Nephron (organoid): ENCODE measurements around the gene ABL1.

Experiments
- H3K27ac Mint-ChIP-seq, 3 experiments: 2 replicates each; pipeline ENCODE4 v1.8.0; 2020; ENCODE audit warnings: mixed read lengths in 3 of 3, mild to moderate bottlenecking in 2 of 3, moderate library complexity in 1 of 3
- H3K27me3 Mint-ChIP-seq: 2 replicates; pipeline ENCODE4 v1.8.0; 2021; ENCODE audit warnings: low read depth, mild to moderate bottlenecking, moderate library complexity, mixed read lengths
- H3K36me3 Mint-ChIP-seq: 2 replicates; pipeline ENCODE4 v1.8.0; 2020; ENCODE audit warnings: low read depth, mixed read lengths
- H3K4me1 Mint-ChIP-seq: 2 replicates; pipeline ENCODE4 v1.8.0; 2020; ENCODE audit warnings: mixed read lengths
- H3K4me3 Mint-ChIP-seq, 3 experiments: 2 replicates each; pipeline ENCODE4 v1.8.0; 2020; ENCODE audit warnings: mild to moderate bottlenecking in 3 of 3, mixed read lengths in 3 of 3, moderate library complexity in 2 of 3
- H3K9me3 Mint-ChIP-seq: 2 replicates; pipeline ENCODE4 v1.8.0; 2020; ENCODE audit warnings: mixed read lengths
- TF ChIP-seq, protein P1 (sequence below), 3 experiments: fragments of 200-600 bp; sonication (generic); IDR thresholded peaks; one replicate each; pipeline ENCODE4 v1.5.0; 2021; ENCODE audit warnings: antibody characterized with exemption in 3 of 3; ENCODE audit not compliant: unreplicated experiment in 3 of 3

ABL1 gene

DNA sequence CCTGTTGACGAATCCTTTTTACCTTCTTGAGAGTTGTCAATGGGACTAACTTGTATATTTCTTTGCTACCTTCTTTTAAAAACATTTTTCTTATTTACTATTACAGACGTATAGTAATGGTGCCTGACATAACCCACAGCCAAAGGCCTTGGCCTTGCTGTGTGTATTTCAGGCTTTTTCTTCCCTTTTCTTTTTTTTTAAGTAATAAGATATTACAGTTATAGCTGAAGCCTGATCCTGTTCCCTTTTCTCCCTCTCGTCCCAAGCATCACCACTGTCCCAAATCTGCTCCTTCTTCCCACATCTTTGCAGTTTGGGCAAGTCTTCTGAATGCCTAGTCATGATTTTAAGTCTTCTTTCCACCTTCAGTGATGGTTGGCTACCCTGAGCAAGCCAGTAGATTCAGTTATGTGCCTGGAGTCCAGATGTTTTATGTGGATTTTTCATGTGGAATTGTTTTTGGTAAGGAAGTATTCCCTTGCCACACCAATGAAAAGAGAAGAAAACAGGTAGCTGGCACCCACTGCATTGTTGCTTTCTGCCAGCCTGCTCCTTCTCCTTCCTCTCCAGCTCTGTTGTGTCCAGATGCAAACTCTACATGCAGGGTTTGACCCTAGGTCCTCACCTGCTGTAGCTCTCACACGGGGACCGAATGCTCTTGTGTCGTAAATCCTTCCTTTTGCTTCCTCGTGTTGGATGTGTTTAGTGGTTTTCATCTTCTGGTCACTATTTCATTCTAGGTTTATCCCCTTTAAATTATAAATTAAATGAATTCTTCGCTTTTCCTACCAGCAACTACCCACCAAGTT, 26.5 kb downstream of the ABL1 start:
- TF ChIP-seq, protein P1, sequence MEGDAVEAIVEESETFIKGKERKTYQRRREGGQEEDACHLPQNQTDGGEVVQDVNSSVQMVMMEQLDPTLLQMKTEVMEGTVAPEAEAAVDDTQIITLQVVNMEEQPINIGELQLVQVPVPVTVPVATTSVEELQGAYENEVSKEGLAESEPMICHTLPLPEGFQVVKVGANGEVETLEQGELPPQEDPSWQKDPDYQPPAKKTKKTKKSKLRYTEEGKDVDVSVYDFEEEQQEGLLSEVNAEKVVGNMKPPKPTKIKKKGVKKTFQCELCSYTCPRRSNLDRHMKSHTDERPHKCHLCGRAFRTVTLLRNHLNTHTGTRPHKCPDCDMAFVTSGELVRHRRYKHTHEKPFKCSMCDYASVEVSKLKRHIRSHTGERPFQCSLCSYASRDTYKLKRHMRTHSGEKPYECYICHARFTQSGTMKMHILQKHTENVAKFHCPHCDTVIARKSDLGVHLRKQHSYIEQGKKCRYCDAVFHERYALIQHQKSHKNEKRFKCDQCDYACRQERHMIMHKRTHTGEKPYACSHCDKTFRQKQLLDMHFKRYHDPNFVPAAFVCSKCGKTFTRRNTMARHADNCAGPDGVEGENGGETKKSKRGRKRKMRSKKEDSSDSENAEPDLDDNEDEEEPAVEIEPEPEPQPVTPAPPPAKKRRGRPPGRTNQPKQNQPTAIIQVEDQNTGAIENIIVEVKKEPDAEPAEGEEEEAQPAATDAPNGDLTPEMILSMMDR (IDR thresholded peaks at IDR 0.05; ENCODE audit: unreplicated experiment in 3 of 3): no peak
- Mint-ChIP-seq H3K9me3 (no peaks in the 10 kb centered on the region), H3K4me3 (no peak overlapping the region), H3K27me3 (no peaks in the 10 kb centered on the region), H3K27ac (no peak overlapping the region), H3K4me1 (peaks cover 66% of the 10 kb centered on the region), H3K36me3 (peaks cover 75% of the 10 kb centered on the region)

DNA sequence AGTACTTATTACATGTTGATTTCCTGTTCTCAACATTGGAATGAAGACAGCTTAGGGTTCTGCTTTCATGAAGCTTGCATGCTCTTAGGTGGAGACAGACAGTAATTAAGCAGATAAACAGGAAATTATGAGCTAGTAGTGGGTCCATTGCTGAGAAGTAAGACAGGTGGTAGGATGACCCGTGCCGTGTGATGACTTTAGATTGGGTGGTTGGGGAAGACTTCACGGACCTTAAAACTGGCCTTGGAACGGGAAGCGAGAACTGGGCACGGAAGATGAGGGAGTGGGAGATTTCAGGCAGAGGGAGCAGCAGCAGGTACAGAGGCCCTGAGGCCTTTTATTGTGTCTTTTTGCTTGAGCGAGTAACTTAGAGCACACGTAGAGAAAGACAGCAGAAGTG, 27.2 kb downstream of the ABL1 start:
- TF ChIP-seq, protein P1 (IDR thresholded peaks at IDR 0.05; ENCODE audit: unreplicated experiment in 3 of 3): no peak
- Mint-ChIP-seq H3K9me3 (no peaks in the 10 kb centered on the region), H3K36me3 (peaks cover 73% of the 10 kb centered on the region), H3K27me3 (no peaks in the 10 kb centered on the region), H3K4me1 (peaks cover 66% of the 10 kb centered on the region), H3K4me3 (no peak overlapping the region), H3K27ac (peak overlapping the region in 2 of 3 experiments; percentile 6 to 68)

DNA sequence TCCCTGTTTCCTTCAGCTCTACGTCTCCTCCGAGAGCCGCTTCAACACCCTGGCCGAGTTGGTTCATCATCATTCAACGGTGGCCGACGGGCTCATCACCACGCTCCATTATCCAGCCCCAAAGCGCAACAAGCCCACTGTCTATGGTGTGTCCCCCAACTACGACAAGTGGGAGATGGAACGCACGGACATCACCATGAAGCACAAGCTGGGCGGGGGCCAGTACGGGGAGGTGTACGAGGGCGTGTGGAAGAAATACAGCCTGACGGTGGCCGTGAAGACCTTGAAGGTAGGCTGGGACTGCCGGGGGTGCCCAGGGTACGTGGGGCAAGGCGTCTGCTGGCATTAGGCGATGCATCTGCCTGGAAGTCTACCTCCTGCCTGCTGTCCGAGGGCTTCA, 27.7 kb downstream of the ABL1 start:
- peaks cover 71% of the 10 kb centered on the region for H3K36me3 Mint-ChIP-seq
- H3K27me3 Mint-ChIP-seq: no peaks in the 10 kb centered on the region

DNA sequence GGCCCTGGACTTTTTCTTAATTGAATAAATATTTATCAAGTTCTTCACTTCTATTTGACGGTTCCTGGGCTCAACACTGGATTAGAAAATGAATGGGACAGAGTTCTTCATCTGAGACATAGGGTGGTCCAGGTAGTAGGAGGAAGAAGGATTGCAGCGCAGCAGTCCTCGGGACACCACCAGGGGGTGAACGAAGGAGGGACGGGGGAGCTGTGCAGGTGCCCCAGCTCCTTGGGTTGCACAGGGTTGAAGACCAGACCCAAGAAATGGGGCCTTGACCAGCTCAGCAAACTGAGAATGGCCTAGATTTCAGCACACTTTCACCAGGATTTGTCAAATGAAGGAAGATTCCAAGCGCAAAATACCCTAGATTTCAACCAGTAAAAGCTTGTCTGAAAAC, 29.5 kb downstream of the ABL1 start:
- H3K4me3 Mint-ChIP-seq: no peak overlapping the region
- TF ChIP-seq, protein P1 (IDR thresholded peaks at IDR 0.05; ENCODE audit: unreplicated experiment in 3 of 3): no peak
- no peak overlapping the region for H3K27ac Mint-ChIP-seq
- peaks cover 45% of the 10 kb centered on the region for H3K4me1 Mint-ChIP-seq
- no peaks in the 10 kb centered on the region for H3K27me3 Mint-ChIP-seq
- H3K36me3 Mint-ChIP-seq: peaks cover 62% of the 10 kb centered on the region
- H3K9me3 Mint-ChIP-seq: no peaks in the 10 kb centered on the region

More for the DNA sequence above, 27.7 kb downstream of the ABL1 start:
- Mint-ChIP-seq H3K4me3 (no peak overlapping the region), H3K4me1 (peaks cover 61% of the 10 kb centered on the region), H3K9me3 (no peaks in the 10 kb centered on the region), H3K27ac (peak overlapping the region in 2 of 3 experiments; percentile 6 to 68)
- TF ChIP-seq, protein P1 (IDR thresholded peaks at IDR 0.05; ENCODE audit: unreplicated experiment in 3 of 3): no peak

DNA sequence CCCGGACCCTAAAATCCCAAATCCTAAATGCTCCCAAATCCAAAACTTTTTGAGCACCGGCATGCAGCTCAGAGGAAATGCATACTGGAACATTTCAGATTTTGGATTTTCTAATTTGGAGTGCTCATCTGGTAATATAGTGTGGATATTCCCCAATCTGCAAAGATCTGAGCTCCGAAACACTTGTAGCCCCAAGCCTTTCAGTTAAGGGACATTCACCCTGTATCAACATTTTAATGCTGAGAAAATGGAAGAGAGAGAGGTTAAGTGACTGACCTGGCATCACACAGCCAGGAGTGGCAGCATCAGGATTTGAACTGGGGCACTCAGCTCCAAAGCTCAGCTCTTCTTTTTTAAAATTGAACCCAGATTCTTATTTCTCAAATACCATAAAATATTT, 30.9 kb downstream of the ABL1 start:
- Mint-ChIP-seq H3K27me3 (no peaks in the 10 kb centered on the region), H3K4me3 (no peak overlapping the region), H3K4me1 (peaks cover 40% of the 10 kb centered on the region), H3K36me3 (peaks cover 62% of the 10 kb centered on the region), H3K27ac (peak overlapping the region in 1 of 3 experiments; percentile 0), H3K9me3 (no peaks in the 10 kb centered on the region)
- TF ChIP-seq, protein P1 (IDR thresholded peaks at IDR 0.05; ENCODE audit: unreplicated experiment in 3 of 3): no peak

DNA sequence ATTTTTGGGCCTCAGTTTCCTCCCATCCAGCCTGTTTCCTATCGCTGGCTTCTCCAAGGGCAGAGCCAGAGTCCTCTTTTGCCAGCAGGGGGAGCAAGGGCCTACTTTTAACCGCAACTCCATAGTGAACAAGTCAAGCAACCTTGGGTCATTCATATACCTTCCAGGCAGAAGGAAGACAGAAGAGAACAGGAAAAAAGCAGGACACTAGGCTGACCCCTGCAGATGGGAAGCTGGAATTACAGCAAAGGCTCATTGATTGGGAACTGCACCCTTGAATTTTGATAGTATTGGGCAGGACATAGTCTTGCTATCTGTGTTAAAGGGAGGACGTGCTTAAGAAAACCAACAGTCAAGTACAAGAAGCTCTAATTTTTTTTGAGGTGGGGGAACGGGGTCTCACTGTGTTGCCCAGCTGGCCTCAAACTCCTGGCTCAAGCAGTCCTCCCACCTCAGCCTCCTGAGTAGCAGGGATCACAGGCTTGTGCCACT, 31.5 kb downstream of the ABL1 start:
- peaks cover 35% of the 10 kb centered on the region for H3K4me1 Mint-ChIP-seq
- no peaks in the 10 kb centered on the region for H3K9me3 Mint-ChIP-seq
- H3K4me3 Mint-ChIP-seq: no peak overlapping the region
- H3K27me3 Mint-ChIP-seq: no peaks in the 10 kb centered on the region
- TF ChIP-seq, protein P1 (IDR thresholded peaks at IDR 0.05; ENCODE audit: unreplicated experiment in 3 of 3): peak; percentile 76 to 85 (median 77)
- peaks cover 64% of the 10 kb centered on the region for H3K36me3 Mint-ChIP-seq
- peak overlapping the region in 2 of 3 experiments; percentile 0 to 34 for H3K27ac Mint-ChIP-seq
